NK-92 (cell line): ENCODE data around the gene FCRL5.
"Not testable (repeated sequence)": the region's sequence is repeated elsewhere in the genome, so short reads cannot be mapped to it uniquely, and the experiment has no call there.

Source experiments
- DNase-seq: peaks from one replicate; lab custom pipeline; 2025; ENCODE audit not compliant: unreplicated experiment; lab: John Stamatoyannopoulos, UW

FCRL5 gene

GRCh38 chr1:157551694-157552693 lies at the start of gene FCRL5:
Gene FCRL5 (minus strand): TSS chr1:157552515. CDS start chr1:157552362, 153 bp downstream.
- DNase-seq = no peak

- DNase-seq = no peak
These were observed 47.9 kb upstream of the FCRL5 start for GRCh38 chr1:157600236-157600635.

GRCh38 chr1:157597959-157598667 lies 45.8 kb upstream of the FCRL5 start, which contains the start of gene FCRL4:
Gene FCRL4 (minus strand): TSS chr1:157598085. CDS start chr1:157597944, 141 bp downstream.
- DNase-seq = no peak

GRCh38 chr1:157596384-157596783 lies 44.1 kb upstream of the FCRL5 start:
- no peak for DNase-seq

- DNase-seq = no peak
These were observed 43.0 kb upstream of the FCRL5 start for GRCh38 chr1:157595356-157595755.

- no peak for DNase-seq
These were observed 33.7 kb upstream of the FCRL5 start for GRCh38 chr1:157585984-157586383.

GRCh38 chr1:157584503-157584902 lies 32.2 kb upstream of the FCRL5 start:
- DNase-seq = no peak

GRCh38 chr1:157580828-157581210 lies 28.5 kb upstream of the FCRL5 start:
- no peak for DNase-seq

GRCh38 chr1:157580179-157580827 lies 28.0 kb upstream of the FCRL5 start:
- no peak for DNase-seq

GRCh38 chr1:157577420-157577819 lies 25.1 kb upstream of the FCRL5 start:
- no peak for DNase-seq

GRCh38 chr1:157575744-157576143 lies 23.4 kb upstream of the FCRL5 start:
- no peak for DNase-seq

- DNase-seq = no peak
These were observed 22.5 kb upstream of the FCRL5 start for GRCh38 chr1:157574836-157575235.

- no peak for DNase-seq
These were observed 14.4 kb upstream of the FCRL5 start for GRCh38 chr1:157566484-157567300.

- no peak for DNase-seq
These were observed 10.2 kb upstream of the FCRL5 start for GRCh38 chr1:157562515-157562914.

- DNase-seq = no peak
These were observed 5.8 kb upstream of the FCRL5 start for GRCh38 chr1:157558119-157558518.

GRCh38 chr1:157548081-157548480 lies 4.2 kb downstream of the FCRL5 start:
- DNase-seq = not testable (repeated sequence)

GRCh38 chr1:157542676-157543075 lies 9.6 kb downstream of the FCRL5 start:
- no peak for DNase-seq

GRCh38 chr1:157540852-157541251 lies 11.5 kb downstream of the FCRL5 start:
- DNase-seq = no peak

GRCh38 chr1:157540160-157540748 lies 12.1 kb downstream of the FCRL5 start:
- DNase-seq = no peak

- no peak for DNase-seq
These were observed 12.7 kb downstream of the FCRL5 start for GRCh38 chr1:157539568-157539967.
